ENCODE data around the gene G3BP2. TPM values are rescaled to one million over a fixed set of nuclear protein-coding genes. Genes with fewer than 3 reads are reported as not detected.

Gene G3BP2
- total RNA-seq, 1 experiment from 2014 or later = 146 TPM

- CTCF ChIA-PET = no interaction called here
- POLR2A ChIA-PET = no interaction called here
These were observed 67.3 kb downstream of the G3BP2 start for GRCh38 chr4:75605928-75606327.

GRCh38 chr4:75599647-75600046, 73.6 kb downstream of the G3BP2 start:
- in situ Hi-C loops (cut with HindIII; ENCODE audit: low pct_unique_long_range_greater_than_20kb, low sequenced_read_pairs) (no loop called here), intact Hi-C loops (cut with micrococcal nuclease; ENCODE audit: unreplicated experiment) (no loop called here)
- TF ChIP-seq CTCF (IDR thresholded peaks at IDR 0.05) = no peak
- no peak for TF ChIP-seq POLR2AphosphoS5 (IDR thresholded peaks at IDR 0.05; ENCODE audit: low read depth, low read length)
- no peak for TF ChIP-seq SIN3A (IDR thresholded peaks at IDR 0.05; ENCODE audit: borderline replicate concordance, insufficient read depth, low read depth, low read length)
- TF ChIP-seq REST (IDR thresholded peaks at IDR 0.05; ENCODE audit: insufficient read depth in 1 of 2, low read depth in 2 of 2, low read length in 1 of 2) = no peak
- TF ChIP-seq TCF7L2 (IDR thresholded peaks at IDR 0.05; ENCODE audit: low read depth, low read length) = no peak
- DNase-seq (ENCODE audit: low read depth, low spot score) (no peak), ATAC-seq (no peak)
- no peaks in the 10 kb centered on the region for H3K4me1 ChIP-seq (ENCODE audit: control insufficient read depth, insufficient read depth, low read length)
- ChIA-PET POLR2A (no interaction called here), CTCF (no interaction called here)
- no peak overlapping the region for H3K27ac ChIP-seq (ENCODE audit: low read length)
- H3K36me3 ChIP-seq (ENCODE audit: control insufficient read depth, insufficient read depth, low read length) = no peaks in the 10 kb centered on the region; the same call in 1 of the 2 replicates
- H3K9me3 ChIP-seq (ENCODE audit: control insufficient read depth, insufficient read depth, low read depth, low read length) = no peaks in the 10 kb centered on the region
- H3K27me3 ChIP-seq (ENCODE audit: control insufficient read depth, insufficient read depth, low read length) = no peaks in the 10 kb centered on the region
- H3K4me3 ChIP-seq (ENCODE audit: low read depth in 2 of 2, low read length in 2 of 2) = no peak overlapping the region
- BruUV-seq (replicated peaks) = no TSS peak

More at GRCh38 chr4:75605928-75606327, 67.3 kb downstream of the G3BP2 start:
- no peaks in the 10 kb centered on the region for H3K4me1 ChIP-seq (ENCODE audit: control insufficient read depth, insufficient read depth, low read length)
- no TSS peak for BruUV-seq (replicated peaks)
- DNase-seq (ENCODE audit: low read depth, low spot score) (no peak), ATAC-seq (no peak)
- H3K9me3 ChIP-seq (ENCODE audit: control insufficient read depth, insufficient read depth, low read depth, low read length) = no peaks in the 10 kb centered on the region
- no peak for TF ChIP-seq REST (IDR thresholded peaks at IDR 0.05; ENCODE audit: insufficient read depth in 1 of 2, low read depth in 2 of 2, low read length in 1 of 2)
- TF ChIP-seq POLR2AphosphoS5 (IDR thresholded peaks at IDR 0.05; ENCODE audit: low read depth, low read length) = no peak
- TF ChIP-seq CTCF (IDR thresholded peaks at IDR 0.05) = no peak
- no peak for TF ChIP-seq SIN3A (IDR thresholded peaks at IDR 0.05; ENCODE audit: borderline replicate concordance, insufficient read depth, low read depth, low read length)
- TF ChIP-seq TCF7L2 (IDR thresholded peaks at IDR 0.05; ENCODE audit: low read depth, low read length) = no peak
- no peak overlapping the region for H3K27ac ChIP-seq (ENCODE audit: low read length)
- in situ Hi-C loops (cut with HindIII; ENCODE audit: low pct_unique_long_range_greater_than_20kb, low sequenced_read_pairs) (no loop called here), intact Hi-C loops (cut with micrococcal nuclease; ENCODE audit: unreplicated experiment) (no loop called here)
- H3K4me3 ChIP-seq (ENCODE audit: low read depth in 2 of 2, low read length in 2 of 2) = no peak overlapping the region
- no peaks in the 10 kb centered on the region for H3K27me3 ChIP-seq (ENCODE audit: control insufficient read depth, insufficient read depth, low read length)
- H3K36me3 ChIP-seq (ENCODE audit: control insufficient read depth, insufficient read depth, low read length) = no peaks in the 10 kb centered on the region

Data from Panc1 (cell line).